GM18520 (cell line): ENCODE data around the gene ARRB2.

Experiments
- ATAC-seq: cut with Tn5 transposase; IDR thresholded peaks from one replicate; pipeline ENCODE4 v1.9.1; 2021; ENCODE audit not compliant: unreplicated experiment

ARRB2 gene

GRCh38 chr17:4722678-4723240, 12.3 kb downstream of the ARRB2 start:
- ATAC-seq, result no peak

DNA sequence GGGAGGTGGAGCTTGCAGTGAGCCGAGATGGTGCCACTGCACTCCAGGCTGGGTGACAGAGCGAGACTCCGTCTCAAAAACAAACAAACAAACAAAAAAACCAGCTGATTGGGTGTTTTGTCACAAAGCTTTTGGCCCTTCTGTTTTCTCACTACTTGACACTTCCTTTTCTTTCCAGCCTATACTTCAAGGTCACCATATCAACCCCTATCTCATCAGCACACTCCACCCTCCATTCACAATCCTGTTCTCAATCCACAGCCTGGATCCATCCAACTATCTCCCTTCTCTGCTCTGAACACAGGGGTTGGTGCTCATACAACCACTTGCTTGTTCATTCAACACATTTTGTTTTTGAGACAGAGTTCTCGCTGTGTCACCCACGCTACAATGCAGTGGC, 14.2 kb downstream of the ARRB2 start:
- ATAC-seq, result no peak

- ATAC-seq, result no peak
Observed at GRCh38 chr17:4725646-4726310, 15.3 kb downstream of the ARRB2 start.

DNA sequence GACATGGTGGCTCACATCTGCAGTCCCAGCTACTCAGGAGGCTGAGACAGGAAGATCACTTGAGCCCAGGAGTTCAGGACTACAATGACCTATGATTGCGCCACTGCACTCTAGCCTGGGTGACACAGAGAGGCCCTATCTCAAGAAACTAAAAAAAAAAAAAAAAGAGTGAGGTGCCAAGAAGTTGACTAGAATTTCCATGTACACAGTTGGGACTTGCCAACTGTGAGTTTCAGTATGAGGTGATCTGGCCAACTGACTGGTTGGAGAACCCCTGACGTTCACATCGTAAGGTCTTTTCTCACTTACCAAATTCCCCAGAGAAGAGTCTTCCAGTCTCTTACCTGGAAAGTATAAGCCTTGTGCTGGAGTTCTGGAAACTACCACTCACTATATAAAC, 17.7 kb downstream of the ARRB2 start:
- no peak for ATAC-seq

- ATAC-seq, result no peak
Observed at GRCh38 chr17:4733073-4733531, 22.7 kb downstream of the ARRB2 start.

DNA sequence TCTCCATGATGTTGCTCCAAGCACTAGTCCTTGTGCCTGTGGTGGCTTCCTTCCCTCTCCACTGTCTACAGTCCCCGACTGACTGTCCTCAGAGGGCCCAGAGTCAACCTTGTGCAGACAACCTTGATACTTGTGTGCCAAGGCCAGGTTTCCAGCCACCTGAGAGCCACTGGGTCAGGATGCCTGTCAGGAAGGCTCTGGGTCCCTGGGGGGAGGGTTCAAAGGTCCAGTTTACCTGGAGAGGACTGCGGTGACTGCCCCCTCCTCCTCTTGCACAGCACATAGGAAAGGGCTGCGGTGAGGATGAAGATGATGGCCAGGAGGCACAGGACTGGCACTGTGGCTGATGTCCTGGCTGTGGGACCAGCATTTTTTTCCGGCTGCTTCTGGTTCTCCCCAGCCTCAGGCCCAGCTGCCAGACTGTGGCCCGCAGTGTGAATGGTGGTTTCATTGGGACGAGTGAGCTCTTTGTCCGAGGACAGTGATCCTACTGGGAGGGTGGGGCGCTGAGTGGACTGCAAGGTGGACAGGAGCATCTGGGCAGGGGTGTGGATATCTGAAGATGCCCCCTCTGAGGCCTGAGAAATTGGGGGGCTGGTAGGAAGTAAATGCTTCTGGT, 24.5 kb downstream of the ARRB2 start:
- ATAC-seq, result no peak

DNA sequence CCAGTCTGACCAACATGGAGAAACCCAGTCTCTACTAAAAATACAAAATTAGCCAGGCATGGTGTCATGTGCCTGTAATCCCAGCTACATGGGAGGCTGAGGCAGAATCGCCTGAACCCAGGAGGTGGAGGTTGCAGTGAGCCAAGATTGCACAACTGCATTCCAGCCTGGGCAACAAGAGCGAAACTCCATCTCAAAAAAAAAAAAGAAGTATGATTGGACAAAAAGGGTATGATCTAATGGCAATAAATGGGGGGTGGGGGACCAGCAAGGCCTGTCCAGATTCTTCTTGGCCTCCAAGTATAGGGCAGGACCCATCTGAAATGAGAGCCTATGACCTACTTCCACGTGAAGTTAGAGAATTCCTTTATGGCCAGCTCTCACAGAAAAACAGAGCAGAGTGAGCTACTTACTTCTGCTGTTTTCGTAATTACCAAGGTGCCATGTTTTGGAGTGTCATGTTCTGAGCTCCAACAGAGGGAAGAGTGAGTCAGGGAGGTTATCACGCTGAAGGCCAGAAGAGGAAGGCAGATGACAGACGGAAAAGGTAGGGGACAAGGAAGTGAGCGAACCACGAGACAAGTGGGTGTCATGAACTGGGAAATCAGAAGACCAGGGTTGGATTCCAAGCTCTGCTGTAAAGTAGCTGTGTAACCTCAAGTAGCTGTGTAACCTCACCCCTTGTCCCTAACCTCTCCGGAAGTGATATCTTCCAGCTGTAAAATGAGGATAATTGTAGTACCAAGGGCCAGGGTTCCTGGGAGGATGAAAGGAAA, 25.6 kb downstream of the ARRB2 start:
- no peak for ATAC-seq

- no peak for ATAC-seq
Observed at GRCh38 chr17:4738136-4739121, 28.0 kb downstream of the ARRB2 start.

- no peak for ATAC-seq
Observed at GRCh38 chr17:4739122-4740024, 28.9 kb downstream of the ARRB2 start, which contains the start of the genes CXCL16 and ZMYND15. Gene CXCL16 (minus strand): TSS chr17:4739928. CDS start chr17:4739339, 589 bp downstream. Gene ZMYND15 (plus strand): TSS chr17:4739833. CDS start chr17:4740549, 716 bp downstream.

- ATAC-seq, result no peak
Observed at GRCh38 chr17:4740025-4740351, 29.6 kb downstream of the ARRB2 start.

DNA sequence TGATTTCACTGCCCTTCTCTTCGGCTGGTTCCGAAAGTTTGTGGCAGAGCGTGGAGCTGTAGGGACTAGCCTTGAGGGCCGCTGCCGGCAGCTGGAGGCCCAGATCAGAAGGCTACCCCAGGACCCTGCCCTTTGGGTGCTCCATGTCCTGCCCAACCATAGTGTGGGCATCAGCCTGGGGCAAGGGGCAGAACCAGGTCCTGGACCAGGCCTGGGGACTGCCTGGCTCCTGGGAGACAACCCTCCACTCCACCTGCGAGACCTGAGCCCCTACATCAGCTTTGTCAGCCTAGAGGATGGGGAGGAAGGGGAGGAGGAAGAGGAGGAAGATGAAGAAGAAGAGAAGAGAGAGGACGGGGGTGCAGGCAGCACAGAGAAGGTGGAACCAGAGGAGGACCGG, 30.2 kb downstream of the ARRB2 start:
- no peak for ATAC-seq

DNA sequence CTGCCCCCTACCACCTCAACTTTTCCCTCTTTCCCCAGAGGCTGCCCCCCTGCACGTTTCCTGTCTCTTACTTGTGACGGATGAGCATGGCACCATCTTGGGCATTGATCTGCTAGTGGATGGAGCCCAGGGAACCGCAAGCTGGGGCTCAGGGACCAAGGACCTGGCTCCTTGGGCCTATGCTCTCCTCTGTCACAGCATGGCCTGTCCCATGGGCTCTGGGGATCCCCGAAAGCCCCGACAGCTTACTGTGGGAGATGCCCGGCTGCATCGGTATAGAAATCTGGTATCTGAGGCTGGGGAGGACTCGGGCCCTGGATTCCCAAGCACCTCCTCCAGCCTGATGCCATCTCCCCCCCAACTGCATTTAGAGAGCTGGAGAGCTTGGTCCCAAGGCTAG, 31.1 kb downstream of the ARRB2 start:
- no peak for ATAC-seq

DNA sequence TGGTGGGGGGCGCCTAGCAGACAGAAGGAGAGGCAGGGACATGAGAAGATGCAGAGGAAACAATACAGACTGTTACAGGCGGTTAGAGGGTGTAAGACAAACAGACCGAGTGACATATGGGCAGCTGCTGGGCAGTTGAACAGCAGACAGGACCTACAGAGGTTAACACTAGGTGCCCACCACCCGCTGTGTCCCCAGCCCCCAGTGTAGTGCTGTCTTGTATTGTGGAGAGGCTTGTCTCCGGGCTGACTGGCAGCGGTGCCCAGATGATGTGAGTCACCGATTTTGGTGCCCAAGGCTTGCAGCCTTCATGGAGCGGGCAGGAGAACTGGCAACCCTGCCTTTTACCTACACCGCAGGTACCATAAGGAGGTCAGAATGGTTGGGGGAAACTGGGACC, 31.7 kb downstream of the ARRB2 start:
- ATAC-seq, result no peak

GRCh38 chr17:4742629-4743028, 32.2 kb downstream of the ARRB2 start:
- no peak for ATAC-seq

DNA sequence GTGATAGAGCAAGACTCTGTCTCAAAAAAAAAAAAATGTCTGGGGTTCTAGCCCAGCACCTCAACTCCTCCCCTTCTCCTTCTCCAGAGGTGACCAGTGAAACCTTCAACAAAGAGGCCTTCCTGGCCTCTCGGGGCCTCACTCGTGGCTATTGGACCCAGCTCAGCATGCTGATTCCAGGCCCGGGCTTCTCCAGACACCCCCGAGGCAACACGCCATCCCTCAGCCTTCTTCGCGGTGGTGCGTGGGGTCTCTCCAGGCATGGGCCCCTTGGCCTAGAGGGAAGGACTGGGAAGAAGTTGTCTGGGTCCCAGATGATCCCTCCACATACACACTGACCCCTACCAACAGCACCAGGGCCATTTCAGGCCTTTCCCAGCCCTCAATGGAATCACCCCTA, 32.8 kb downstream of the ARRB2 start:
- no peak for ATAC-seq

DNA sequence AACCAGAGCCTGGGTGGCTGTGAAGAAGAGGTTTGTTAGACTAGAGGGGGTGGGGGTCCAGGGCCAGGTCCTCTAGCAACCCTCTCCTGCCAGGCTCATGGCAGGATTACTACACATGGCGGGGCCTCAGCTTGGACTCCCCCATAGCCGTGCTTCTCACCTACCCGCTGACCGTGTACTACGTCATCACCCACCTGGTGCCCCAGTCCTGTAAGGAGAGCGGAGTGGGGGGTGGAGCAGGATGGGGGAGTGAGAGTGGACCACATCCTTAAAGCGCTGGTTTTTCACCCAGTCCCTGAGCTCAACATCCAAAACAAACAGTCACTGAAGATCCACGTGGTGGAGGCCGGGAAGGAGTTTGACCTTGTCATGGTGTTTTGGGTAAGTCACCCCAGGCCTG, 33.5 kb downstream of the ARRB2 start:
- ATAC-seq, result no peak

GRCh38 chr17:4744999-4745969, 34.9 kb downstream of the ARRB2 start:
- no peak for ATAC-seq

DNA sequence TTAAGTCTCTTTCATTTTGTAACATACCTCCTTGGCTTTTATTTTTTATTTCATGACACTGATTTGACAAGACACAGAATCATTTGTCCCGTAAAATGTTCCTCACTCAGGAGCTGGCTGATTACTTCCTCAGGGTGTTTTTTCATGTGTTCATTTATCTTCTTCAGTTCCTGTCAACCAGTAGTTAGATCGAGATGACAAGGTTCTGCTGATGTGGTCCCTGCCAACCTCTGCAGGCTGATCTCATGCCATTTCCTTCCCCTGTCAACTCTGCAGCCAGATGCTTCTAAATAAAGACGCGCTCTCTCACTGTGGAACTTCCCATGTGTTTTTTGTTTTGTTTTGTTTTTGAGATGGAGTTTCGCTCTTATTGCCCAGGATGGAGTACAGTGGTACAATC, 37.4 kb downstream of the ARRB2 start:
- no peak for ATAC-seq
